NCI-H460 (cell line): ENCODE measurements around the gene S100P. TPM values are rescaled to one million over a fixed set of nuclear protein-coding genes. Genes with fewer than 3 reads are reported as not detected.
"Not testable (repeated sequence)": the region's sequence is repeated elsewhere in the genome, so short reads cannot be mapped to it uniquely, and the experiment has no call there.

Experiments used
- DNase-seq: peaks from one replicate; pipeline ENCODE4 v3.0.0-alpha.2; 2016; ENCODE audit warnings: low read depth; ENCODE audit errors: extremely low read depth
- total RNA-seq: library from RNA; depleted of rRNA; stranded (reverse); fragments of >200 nt; shearing (Covaris generic); gene quantifications from 2 replicates; pipeline ENCODE4 v1.2.3, GENCODE V29; 2014

Gene S100P
- total RNA-seq, 1 experiment from 2014 or later: 169 TPM

DNA sequence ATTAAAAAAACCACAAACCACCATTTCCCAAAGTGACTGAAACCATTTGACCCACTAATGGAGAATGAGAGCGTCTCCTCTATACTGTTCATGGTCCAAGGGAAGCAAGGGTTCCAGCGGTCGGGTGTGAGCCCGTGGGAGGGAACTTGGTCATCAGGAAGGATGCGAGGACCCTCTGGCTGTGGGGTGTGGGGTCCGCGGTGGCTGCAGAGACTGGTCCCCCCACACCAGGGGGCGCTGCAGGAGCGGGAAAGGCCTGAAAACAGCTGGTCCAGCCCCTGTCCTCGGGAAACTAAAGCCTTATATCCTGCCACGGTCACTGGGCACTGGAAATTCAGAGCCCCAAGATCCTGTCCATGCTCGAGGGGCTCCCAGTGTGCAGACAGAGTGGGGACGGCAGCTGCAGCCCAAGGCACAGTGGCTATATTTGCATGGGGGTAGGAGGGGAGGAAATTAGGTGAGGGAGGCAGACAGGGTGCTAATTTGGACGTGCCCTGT lies 26.6 kb downstream of the S100P start:
- DNase-seq: peak; percentile 47

DNA sequence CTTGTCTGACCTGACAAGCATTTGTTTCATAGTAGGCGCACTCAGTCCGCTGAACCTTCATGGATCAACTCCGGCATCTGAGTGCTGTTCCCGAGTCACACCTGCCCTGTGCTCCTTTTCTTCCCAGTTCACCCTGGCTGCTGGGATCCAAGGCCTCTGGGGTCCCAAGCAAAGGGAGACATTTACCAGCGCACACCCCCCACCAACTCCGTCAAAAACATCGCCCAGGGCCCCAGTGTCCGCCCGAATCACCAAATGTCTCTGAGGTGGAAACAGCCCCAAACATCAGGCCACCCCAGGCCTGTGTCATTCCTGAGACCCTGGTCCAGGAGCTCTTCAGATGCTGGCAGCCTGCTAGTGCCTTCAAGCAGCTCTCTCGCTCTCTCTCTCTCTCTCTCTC lies 27.4 kb downstream of the S100P start:
- DNase-seq: no peak

DNA sequence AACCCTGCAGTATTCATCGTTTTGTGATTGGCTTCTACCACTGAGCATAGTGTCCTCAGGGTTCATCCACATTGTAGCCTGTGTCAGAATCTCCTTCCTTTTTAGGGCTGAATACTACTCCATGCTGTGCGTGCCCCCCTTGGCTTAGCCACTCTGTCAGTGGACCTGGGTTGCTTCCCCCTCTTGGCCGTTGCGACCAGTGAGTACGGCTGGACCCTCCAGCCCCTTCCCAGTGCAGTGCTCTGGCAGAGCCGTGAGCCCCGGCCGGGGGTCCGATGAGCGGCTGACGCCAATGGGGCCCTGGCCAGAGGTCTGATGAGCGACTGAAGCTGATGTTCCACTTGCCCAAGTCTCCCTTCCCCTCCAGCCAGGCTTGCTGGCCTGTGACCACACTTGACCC lies 29.2 kb downstream of the S100P start:
- no peak for DNase-seq

DNA sequence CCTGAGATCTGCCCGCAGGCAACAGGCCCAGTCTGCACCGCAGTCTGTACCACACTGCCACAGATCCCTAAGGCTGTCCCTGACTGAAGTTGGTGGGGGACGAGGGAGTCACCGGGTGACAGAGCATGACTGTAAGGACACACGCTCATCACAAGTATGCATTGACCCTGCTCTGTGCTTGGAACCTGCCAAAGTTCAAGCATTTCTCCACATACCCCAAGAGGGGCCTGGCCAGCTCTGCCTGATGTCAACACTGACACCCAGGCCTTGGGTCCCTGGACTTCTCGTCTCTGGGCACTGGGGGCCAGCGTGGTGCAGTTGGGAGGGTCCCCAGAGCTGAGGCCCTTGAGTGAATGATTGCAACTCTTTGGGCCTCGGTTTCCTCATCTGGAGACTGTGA lies 30.2 kb downstream of the S100P start:
- DNase-seq: no peak

DNA sequence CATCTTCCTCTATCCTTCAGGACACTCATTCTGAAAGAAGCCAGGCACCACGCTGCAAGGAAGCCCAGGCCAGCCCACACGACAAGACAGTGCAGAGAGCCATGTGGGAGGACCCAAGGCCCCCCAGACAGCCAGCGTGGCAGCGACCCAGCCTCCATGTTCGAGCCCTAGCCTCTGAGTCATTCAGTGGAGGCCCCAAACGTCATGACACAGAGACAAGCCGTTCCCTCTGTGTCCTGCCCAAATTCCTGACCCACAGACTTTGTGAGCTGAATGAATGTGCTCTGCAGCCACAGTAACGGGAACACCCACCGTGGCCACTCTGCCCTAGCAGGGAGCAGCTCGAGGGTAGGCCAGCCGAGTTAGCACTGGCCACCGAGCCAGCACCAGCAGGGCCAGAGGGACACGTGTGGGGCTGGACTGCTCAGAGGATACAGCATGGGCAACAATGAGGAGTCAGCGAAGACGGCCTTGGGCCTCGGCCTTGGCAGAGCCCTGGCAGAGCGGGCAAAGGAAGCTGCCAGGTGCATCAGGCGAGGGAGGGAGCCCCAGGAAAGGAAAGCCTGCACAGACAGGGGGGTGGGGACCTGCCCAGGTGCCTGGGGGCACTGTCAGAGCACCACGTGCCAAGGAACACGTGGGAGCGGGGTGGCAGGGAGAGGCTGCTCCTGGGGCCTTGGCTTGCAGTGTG lies 30.9 kb downstream of the S100P start:
- DNase-seq: no peak

DNA sequence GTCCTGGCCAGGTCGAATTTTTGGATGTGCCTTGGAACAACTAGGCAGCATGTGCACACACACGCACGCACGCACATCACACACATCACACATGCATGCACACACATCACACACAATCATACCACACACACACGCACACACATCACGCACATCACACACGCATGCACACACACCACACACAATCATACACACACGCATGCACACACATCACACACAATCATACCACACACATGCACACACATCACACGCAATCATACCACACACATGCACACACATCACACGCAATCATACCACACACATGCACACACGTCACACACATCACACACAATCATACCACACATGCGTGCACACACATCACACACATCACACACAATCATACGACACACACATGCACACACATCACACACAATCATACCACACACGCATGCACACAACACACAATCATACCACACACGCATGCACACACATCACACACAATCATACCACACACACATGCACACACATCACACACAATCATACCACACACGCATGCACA lies 31.8 kb downstream of the S100P start:
- DNase-seq: not testable (repeated sequence)

DNA sequence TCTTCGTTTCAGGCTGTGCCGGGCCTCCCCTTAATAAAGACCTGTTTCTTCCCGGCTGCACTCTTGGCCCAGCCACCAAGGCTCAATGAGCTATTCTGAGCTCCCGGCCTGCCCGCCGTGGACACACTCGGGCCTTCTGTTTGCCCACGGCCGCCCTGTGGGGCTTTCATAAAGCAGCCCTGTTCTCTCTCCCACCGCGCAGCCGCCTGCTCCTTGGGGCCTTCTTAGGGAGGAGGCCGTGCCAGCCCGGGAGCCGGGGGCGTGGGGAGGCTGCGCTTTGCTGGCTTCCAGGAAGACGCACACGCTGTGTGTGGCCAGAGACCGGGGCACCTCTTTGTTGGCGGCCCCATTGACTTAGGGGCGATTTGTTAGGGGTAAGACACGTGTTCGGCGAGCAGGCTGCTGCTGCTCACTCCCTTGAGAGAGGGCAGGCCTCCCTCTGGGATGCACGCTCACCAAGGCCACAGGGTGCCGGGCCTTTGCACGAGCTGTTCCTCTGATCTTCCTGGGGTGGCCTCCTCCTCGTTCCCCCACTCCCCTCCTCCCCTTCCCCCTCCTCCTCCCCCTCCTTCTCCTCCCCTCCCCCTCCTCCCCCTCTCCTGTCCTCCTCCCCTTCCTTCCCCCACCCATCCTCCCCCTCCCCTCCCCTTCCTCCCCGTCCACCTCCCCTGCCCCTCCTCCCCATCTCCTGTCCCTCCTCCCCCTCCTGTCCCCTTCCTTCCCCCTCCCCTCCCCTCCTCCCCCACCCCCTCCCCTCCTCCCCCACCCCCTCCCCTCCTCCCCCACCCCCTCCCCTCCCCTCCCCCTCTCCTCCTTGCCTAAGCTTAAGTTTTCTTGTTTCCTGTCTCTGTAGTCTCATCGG lies 33.6 kb downstream of the S100P start:
- no peak for DNase-seq

DNA sequence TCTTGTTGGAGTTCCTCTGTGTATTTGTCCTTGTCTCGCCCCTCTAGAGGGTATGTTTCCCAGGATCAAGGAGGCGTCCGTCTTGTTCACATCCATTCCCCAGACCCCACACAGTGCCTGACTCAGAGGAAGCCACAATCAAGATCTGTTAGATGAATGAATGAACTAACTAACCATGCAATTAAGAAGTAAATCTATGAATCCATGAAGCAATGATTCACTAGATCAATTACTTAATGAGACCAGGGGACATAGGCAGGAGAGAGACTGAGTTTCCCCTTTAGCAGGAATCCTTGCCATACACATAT lies 34.2 kb downstream of the S100P start:
- DNase-seq: no peak

DNA sequence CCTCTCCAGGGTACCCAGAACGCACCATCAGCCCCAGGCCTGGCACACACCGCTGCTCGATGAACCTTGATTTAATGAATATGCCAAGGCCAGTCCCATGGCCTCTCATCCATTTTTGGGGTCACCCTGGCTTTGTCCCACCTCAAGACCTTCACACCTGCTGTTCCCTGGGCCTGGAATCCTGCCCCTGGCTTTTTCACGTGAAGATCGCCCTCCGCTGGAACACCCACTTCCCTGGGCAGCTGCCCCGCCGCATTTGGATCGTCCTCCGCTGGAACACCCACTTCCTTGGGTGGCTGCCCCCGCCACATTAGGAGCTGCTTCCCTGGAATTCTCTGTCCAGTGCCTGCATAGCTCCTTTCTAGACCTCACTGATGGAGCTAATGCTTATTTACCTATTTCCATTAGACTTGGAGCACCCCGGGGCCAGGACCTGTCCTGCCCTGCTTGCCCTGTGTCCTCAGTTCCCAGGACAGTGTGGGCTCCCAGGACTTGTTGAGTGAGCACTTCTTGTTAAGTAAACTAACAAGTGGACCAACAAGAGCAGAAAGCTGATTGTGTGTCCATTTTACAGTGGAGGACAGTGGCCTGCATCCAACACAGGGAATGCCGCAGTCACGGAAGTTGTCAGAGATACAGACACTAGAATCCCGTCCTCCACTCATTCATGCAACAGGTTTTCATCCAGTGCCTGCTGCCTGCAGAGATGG lies 34.8 kb downstream of the S100P start:
- no peak for DNase-seq

DNA sequence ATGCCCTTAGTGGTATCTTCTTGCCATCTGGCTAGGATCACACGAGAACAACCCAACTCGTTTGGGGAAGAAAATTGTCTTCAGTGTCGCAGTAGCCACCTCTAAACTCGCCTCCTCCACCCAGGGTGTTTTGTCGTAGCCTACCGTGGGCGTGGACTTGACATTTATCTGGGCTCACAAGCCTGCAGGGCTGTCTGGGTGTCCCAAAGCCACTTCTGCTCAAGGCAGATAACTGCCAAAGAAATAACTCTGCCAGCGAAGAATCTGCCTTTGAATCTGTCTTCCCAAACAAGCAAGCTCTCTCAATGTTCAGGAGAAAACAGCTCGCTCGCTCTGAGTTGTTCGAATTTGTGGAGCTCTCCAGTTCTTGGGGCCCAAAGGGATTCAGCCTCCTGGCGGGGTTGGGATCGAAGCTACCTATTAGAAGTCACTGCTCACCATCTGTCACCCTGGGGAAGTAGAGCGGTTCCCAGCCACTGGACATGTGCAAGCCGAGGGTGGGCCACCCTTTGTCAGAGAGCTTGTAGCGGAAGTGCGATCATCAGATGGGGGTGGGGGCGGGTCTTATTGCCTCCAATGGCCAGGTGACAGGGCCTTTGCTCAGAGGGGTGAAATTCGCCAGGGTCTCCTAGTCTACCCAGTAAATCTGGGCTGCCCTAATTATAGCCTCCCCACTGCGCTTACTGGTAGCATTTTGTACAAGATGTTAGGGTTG lies 37.1 kb downstream of the S100P start:
- no peak for DNase-seq

DNA sequence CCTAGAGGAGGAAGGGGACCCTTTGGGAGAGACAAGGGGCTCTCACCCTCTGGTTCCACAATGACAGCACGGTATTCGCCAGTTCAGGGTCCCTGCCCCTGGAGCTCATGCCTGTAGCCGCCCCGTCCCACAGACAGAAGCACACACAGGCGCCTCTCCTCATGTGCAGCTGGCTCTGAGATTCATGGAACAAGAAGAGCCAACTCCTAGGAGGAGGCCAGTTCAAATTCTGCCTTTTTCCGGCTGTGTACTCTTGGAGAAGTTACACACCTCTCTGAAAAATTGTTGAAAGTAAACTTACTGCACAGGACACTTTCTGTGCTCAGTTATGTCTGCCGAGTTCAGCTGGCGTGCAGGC lies 37.6 kb downstream of the S100P start:
- no peak for DNase-seq

DNA sequence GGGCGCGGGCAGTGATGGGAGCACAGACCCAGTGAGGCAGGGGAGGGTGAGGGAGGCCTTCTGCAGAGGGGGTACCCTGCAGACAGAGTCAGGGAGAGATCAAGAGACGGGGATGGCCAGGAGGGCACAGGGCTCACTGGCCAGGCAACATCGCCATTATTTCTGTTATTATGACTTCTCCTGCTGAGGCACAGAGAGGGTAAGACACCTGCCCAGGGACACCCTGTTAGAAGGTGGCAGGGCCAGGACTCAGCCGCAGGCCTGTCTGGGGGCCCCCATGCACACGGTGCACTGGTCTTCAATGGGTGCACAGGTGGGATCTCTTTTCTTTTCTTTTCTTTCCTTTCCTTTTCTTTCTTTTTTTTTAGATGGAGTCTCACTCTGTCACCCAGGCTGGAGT lies 38.1 kb downstream of the S100P start:
- DNase-seq: no peak

DNA sequence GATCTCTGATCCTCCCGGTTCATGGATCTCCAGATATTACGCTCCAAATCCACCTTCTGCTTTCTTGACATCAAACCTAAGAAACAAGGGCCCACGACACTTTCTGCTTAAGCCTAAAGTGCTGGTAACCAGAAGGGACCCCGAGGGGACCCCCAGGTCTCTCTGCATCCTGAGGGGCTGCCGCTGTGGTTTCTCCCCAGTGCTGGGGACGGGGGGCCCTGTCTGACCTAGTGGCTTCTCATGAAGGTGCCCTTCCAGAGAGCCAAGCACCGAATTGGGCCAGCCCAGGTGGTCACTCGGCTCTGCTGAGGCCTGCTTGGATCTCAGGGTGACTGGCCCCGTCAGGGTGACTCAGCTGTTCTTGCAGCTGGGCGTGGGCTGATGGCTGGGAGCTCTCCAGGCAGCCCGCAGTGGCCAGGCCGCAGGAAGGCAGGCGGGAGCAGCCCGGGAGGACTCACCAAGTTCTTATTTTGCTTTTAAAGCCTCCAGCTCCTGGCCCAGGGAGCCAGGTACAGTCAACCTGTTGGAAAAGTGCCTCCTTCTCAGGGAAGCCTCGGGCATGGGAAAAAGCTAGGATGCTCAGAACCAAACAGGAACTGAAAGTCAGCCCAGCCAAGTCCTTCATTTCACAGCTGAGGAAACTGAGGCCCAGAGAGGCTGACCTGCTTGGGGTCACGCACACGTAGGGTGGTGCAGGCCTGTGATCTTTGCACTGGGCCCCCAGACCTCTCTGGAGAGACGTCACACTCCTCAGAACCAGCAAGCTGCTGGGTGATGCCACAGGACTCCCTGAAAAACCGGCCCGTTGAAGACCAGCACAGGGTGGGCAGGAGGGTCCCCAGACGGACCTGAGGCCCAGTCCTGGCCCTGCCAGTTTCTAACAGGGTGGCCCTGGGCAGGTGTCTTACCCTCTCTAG lies 39.0 kb downstream of the S100P start:
- peak; percentile 81 for DNase-seq

DNA sequence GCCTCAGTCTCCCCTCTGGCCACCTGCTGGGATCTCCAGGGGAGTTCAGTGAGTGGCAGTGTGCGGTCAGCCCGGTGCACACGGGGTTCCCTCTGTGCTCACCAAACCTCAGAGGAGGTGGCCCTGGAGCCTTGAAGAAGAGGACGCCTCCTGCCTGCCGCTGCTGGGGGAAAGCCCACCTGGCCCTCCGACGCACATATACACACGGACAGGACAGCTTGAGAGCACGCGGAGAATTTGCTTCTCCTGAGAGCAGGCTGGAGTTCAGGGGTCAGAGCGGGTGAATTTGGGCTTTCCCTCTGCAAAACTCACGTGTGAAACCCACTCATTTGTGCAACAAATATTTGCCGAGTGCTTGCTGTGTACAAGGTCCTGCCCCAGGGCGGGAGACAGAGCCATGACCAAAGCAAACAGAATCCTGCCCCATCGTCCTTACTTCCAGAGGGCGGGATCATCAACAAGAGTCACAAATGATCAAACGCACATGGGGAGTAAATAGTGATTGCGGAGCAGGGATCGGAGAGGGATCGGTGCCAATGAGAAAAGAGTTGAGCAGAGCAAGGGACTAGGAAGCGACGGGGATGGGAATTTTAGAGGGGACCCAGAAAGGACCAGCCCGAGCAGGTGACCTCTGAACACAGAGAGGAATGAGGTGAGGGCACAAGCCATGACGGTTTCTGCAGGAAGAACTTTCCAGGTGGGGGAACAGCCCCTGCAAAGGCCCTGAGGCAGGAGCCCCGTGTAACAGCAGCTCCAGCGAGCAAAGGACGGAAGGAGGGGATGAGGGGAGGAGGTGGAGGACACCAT lies 39.9 kb downstream of the S100P start:
- no peak for DNase-seq

DNA sequence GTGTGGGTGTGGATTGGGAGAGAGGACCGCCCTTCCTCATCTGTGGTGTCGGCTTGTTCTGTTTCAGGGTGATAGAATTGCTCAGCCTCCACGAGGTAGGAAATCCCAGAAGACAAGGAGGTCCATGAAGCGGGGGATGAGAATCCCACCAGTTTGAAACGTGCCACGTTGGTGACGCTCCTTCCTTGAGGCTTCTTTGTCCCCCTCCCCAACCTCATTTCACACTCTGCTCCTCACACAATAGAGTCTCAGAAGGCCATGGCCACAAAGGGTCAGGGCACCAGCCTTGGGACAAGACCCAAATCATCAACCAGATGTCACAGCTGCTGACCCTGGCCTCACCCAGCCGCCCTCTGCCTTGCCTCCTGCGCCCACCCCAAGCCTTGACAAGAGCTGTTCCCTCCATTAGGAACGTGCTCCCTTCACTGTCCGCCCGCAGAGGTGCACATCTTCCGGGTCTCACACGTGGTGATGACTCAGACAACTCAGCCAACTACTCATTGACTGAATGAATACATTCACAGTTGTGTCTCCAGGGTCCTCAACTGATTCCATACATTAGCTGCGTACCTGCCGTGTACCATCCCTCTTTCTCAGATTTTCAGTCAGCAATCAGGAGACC lies 40.6 kb downstream of the S100P start:
- DNase-seq: no peak

DNA sequence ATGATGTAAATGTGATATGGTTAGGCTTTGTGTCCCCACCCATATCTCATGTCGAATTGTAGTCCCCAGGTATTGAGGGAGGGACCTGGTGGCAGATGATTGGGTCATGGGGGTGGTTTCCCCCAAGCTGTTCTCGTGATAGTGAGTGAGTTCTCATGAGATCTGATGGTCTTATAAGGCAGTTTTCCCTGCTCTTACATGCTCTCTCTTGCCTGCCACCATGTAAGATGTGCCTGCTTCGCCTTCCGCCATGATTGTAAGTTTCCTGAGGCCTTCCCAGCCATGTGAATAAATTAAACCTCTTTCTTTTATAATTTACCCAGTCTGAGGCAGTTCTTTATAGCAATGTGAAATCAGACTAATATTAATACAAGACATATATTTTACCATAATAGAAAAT lies 46.2 kb downstream of the S100P start:
- no peak for DNase-seq

DNA sequence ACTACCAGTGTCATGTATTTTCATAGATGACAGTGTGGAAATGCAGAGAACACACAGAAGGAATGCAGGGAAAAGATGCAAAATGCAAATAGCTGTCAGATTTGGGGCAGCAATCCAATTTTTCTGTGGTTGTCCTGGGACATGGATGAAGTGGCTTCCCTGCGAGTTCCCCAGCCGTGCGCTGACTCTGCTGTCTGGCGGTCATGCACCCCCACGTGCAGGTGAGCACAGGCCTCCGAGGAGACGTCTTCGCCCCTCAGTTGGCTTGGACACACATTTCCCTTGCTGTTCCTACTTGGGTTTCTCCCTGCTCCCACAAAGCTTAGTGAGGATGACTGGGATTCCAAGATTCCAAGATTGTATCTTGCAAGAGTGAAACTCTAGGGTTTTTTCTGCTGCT lies 46.7 kb downstream of the S100P start:
- DNase-seq: no peak

DNA sequence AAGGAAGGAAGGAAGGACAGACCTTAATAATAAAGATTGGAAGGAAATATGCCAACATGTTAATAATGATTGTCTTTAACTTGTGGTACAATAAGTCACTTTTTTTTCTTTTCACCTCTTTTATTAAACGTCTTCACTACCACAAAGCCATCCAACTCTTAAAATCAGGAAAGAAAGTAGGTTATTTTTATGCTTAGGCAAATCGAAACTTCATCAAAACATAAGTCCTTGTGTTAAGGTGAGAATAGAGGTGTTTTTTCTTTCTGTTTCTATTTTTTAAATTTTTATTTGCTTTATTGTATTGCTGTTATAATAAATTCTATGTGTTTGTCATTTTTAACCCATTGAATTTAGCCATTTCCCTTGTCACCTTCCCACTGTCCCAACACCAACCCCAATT lies 48.8 kb downstream of the S100P start:
- DNase-seq: no peak
